ENCODE measurements around the gene TSC2. TPM values are rescaled to one million over a fixed set of nuclear protein-coding genes. Genes with fewer than 3 reads are reported as not detected.

TSC2 gene
- total RNA-seq, 6 donors from 2014 or later: 47.3 to 296 (median 118) TPM

DNA sequence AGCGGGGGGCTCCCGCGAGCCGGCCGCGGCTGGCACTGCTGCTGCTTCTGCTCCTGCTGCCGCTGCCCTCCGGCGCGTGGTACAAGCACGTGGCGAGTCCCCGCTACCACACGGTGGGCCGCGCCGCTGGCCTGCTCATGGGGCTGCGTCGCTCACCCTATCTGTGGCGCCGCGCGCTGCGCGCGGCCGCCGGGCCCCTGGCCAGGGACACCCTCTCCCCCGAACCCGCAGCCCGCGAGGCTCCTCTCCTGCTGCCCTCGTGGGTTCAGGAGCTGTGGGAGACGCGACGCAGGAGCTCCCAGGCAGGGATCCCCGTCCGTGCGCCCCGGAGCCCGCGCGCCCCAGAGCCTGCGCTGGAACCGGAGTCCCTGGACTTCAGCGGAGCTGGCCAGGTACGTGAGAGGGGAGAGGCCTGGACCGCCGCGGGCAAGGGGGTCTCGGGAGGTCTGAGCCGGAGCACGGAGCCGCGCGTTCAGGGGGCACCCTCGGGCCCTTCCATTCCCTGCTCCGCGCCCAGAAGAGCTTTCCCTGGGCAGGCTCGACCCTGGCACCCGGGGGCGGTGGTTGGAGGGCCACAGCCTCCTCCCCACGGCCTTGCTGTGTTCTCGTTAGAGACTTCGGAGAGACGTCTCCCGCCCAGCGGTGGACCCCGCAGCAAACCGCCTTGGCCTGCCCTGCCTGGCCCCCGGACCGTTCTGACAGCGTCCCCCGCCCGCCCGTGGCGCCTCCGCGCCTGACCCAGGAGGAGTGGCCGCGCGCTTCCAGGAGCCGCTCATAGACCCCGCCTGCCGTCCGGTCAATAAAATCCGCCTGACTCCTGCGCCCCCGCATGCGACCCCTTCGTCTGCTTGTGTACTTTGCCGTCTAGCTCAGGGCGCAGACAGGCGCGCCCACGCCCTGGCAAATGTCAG is 27.6 kb upstream of the TSC2 start:
- Histone ChIP-seq H3K4me3 (peak overlapping the region in 2 of 4 donors; percentile 2 to 8), H3K27ac (no peak overlapping the region), H3K9me3 (no peaks in the 10 kb centered on the region), H3K4me1 (peaks cover 32 to 54% (median 38%) of the 10 kb centered on the region in 4 donors), H3K36me3 (no peaks in the 10 kb centered on the region), H3K27me3 (peaks cover 0 to 28% (median 19%) of the 10 kb centered on the region in 4 donors)
- ATAC-seq (ENCODE audit: low FRiP score in 2 of 2): no peak
- peak in 1 of 2 donors; percentile 86 for DNase-seq
- TF ChIP-seq POLR2A (IDR thresholded peaks at IDR 0.05): no peak
- no peak for TF ChIP-seq POLR2AphosphoS5 (IDR thresholded peaks at IDR 0.05)
- TF ChIP-seq EP300 (IDR thresholded peaks at IDR 0.05): no peak
- peak in 1 of 6 experiments; percentile 6 for TF ChIP-seq CTCF (IDR thresholded peaks at IDR 0.05)
- WGBS, 2 donors: 1 to 2% methylated on average over 22 to 36 of the region's 96 CpGs

GRCh38 chr16:2022723-2023091 is 25.1 kb upstream of the TSC2 start:
- DNase-seq: no peak
- ATAC-seq (ENCODE audit: low FRiP score in 2 of 2): peak; percentile 32 to 37
- no peak for TF ChIP-seq CTCF (IDR thresholded peaks at IDR 0.05)
- TF ChIP-seq EP300 (IDR thresholded peaks at IDR 0.05): no peak
- no peak for TF ChIP-seq POLR2AphosphoS5 (IDR thresholded peaks at IDR 0.05)
- TF ChIP-seq POLR2A (IDR thresholded peaks at IDR 0.05): no peak
- 0 to 4% methylated on average over 10 to 12 of the region's 14 CpGs for WGBS, 2 donors
- Histone ChIP-seq H3K27me3 (peaks cover 0 to 28% (median 19%) of the 10 kb centered on the region in 4 donors), H3K9me3 (no peaks in the 10 kb centered on the region), H3K4me3 (peak overlapping the region in 3 of 4 donors; percentile 39 to 47 (median 43)), H3K4me1 (peaks cover 44 to 70% (median 53%) of the 10 kb centered on the region in 4 donors), H3K27ac (peak overlapping the region in 2 of 4 donors; percentile 80 to 95), H3K36me3 (no peaks in the 10 kb centered on the region)

DNA sequence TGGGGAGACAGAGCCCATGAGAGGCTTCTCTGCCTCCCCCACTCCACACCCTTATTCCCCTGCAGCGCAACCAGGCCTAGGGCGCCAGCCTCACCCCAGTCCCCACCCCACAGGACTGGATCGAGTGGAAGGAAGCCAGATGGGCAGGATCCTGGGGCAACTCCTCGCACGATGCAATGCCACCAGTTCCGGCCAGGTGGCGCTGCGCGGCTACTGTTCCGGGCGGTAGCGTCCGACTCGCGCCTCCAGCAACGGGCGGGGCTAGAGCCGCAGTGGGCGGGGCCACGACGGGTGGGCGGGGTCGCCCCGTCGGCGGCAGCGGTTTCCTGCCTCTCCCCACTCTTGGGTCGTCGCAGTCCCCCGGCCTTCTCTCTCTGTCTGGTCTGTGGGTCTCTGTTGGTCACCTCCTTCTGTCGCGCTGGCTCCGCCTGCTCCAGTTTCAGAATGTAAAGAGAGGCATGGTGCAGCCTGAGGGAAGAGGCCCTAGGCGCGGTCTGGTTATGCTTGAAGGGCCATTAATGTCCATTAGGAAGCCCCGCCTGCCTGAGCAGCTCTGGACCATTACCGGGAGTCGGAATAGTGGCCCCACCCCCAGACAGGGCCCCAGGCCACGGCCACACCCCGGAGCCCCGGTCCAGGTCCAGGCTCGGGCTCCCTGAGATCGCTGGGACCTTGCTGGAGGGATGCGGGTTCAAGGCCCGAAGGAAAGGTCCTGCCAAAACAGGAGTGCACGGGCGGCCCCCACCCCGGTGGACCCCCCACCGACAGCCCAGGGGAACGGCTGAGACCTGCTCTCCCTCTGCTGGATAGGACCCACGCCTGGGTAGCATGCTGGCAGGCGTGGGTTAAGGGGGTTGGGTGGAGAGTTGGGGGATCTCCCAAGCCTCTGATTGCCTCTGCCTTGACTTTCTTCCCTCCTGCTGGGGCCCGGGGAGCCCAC is 24.4 kb upstream of the TSC2 start:
- H3K4me1 ChIP-seq: peaks cover 47 to 76% (median 57%) of the 10 kb centered on the region in 4 donors
- peaks cover 0 to 28% (median 19%) of the 10 kb centered on the region in 4 donors for H3K27me3 ChIP-seq
- ATAC-seq (ENCODE audit: low FRiP score in 2 of 2) (peak; percentile 97), DNase-seq (peak; percentile 96 to 100)
- no peaks in the 10 kb centered on the region for H3K9me3 ChIP-seq
- WGBS, 2 donors: 12 to 50% methylated on average over 1 to 50 of the region's 53 CpGs
- TF ChIP-seq EP300 (IDR thresholded peaks at IDR 0.05) (no peak), POLR2A (IDR thresholded peaks at IDR 0.05) (peak in 2 of 4 donors; percentile 49 to 65), CTCF (IDR thresholded peaks at IDR 0.05) (peak; percentile 99 to 100 (median 99)), POLR2AphosphoS5 (IDR thresholded peaks at IDR 0.05) (peak; percentile 67 to 73)
- peak overlapping the region in 3 of 4 donors; percentile 39 to 47 (median 43) for H3K4me3 ChIP-seq
- H3K36me3 ChIP-seq: no peaks in the 10 kb centered on the region
- H3K27ac ChIP-seq: peak overlapping the region; percentile 71 to 95 (median 84)

- Histone ChIP-seq H3K4me3 (peak overlapping the region in 3 of 4 donors; percentile 39 to 47 (median 43)), H3K36me3 (no peaks in the 10 kb centered on the region), H3K9me3 (no peaks in the 10 kb centered on the region), H3K4me1 (peaks cover 54 to 82% (median 61%) of the 10 kb centered on the region in 4 donors), H3K27ac (peak overlapping the region; percentile 71 to 95 (median 84)), H3K27me3 (peaks cover 0 to 27% (median 18%) of the 10 kb centered on the region in 4 donors)
- ATAC-seq (ENCODE audit: low FRiP score in 2 of 2): no peak
- WGBS, 2 donors: 76% methylated on average over 9 to 11 of the region's 12 CpGs
- TF ChIP-seq POLR2A (IDR thresholded peaks at IDR 0.05) (no peak), POLR2AphosphoS5 (IDR thresholded peaks at IDR 0.05) (no peak), EP300 (IDR thresholded peaks at IDR 0.05) (no peak), CTCF (IDR thresholded peaks at IDR 0.05) (no peak)
- DNase-seq: no peak
These were observed 23.8 kb upstream of the TSC2 start for GRCh38 chr16:2024032-2024420.

All from upper lobe of left lung (tissue), 6 donors.